HG02981 (cell line): ENCODE results near the gene CFAP107.

Source experiments
- ATAC-seq: cut with Tn5 transposase; IDR thresholded peaks from one replicate; pipeline ENCODE4 v1.9.1; 2021; ENCODE audit warnings: mild to moderate bottlenecking, moderate library complexity; ENCODE audit not compliant: unreplicated experiment

Gene CFAP107

GRCh38 chr1:12739613-12740012 lies 6.4 kb upstream of the CFAP107 start:
- no peak for ATAC-seq

DNA sequence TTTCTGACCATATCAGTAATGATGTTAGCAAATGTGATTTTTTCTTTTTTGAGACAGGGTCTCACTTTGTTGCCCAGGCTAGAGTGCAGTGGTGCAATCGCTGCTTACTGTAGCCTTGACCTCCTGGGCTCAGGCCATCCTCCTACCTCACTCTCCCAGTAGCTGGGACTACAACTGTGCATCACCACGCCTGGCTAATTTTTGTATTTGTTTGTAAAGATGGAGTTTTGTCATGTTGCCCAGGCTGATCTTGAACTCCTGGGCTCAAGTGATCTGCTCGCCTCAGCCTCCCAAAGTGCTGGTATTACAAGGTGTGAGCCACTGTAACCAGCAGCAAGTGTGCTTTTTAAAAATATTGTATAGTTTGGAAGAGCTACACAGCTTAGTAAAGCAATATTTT lies 4.1 kb upstream of the CFAP107 start:
- ATAC-seq: no peak

GRCh38 chr1:12745126-12745991 lies 641 bp upstream of the CFAP107 start:
- ATAC-seq: no peak

DNA sequence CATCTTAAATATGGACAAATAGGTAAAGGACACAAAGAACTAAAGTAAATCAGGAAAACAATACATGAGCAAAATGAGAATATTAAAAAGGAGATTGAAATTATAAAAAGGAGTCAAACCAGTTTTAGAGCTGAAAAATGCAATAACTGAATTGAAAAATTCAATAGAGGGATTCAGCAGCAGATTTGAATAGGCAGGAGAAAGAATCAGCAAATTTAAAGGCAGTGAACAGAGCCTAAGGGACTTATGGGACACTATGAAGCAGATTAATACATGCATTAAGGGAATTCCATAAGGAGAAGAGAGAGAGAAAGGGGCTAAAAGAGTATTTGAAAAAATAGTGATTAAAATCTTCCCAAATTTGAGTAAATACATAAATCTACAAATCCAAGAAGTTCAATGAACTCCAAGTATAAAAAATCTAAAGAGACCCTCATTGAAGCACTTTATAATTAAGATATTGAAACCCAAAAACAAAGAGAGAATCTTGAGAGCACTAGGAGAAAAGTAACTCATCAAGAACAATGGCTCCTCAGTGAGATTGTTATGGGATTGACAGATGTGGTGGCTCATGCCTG lies 2.9 kb downstream of the CFAP107 start:
- no peak for ATAC-seq

- ATAC-seq: no peak
Observed at GRCh38 chr1:12754738-12755137, 8.7 kb downstream of the CFAP107 start.

- ATAC-seq: no peak
Observed at GRCh38 chr1:12756273-12756672, 10.3 kb downstream of the CFAP107 start.

GRCh38 chr1:12756768-12757413 lies 10.9 kb downstream of the CFAP107 start:
- ATAC-seq: no peak

- no peak for ATAC-seq
Observed at GRCh38 chr1:12757836-12758235, 11.8 kb downstream of the CFAP107 start.

DNA sequence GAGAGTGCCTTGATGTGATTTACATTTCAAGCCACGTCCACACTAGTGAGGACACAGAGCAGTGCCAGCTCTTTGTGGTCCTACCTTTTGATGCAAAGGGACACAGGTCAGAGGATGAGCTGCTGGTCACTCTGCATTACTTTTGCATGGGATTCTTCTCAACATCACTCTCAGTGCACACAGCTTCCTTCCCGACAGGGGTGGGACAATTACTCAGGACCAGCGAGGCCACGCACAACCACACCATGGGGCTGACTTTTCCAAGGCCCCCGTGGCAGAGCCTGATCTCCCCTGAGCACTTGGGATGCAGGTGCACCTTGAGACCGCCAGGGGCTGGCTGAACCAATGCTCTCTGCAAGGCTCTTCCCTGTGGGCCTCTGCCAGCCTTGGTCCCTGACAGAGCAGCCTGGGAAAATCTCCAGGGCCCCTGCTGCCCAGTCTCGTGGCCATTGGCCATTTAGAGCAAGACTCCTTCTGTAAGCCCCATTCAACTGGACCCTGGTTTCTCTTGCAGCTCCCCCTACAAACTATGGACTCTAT lies 14.3 kb downstream of the CFAP107 start:
- no peak for ATAC-seq

- no peak for ATAC-seq
Observed at GRCh38 chr1:12761781-12762180, 15.8 kb downstream of the CFAP107 start.

- no peak for ATAC-seq
Observed at GRCh38 chr1:12762766-12763165, 16.8 kb downstream of the CFAP107 start.

DNA sequence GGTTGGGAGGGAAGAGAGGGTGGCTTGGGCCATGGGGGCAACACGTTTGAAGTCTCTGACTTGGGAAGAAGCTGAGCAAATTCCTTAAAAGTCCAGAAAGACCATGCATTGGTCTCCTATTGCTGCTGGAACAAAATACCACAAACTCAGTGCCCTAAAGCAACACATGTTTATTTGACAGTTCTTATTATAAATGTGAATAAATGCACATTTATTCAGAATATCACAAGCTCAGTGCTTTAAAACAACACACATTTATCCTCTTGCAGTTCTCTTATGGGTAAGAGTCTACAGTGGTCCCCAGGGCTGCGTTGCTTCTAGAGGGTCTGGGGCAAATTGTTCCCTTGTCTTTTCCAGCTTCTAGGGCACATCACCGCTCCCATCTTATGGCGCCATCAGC lies 17.5 kb downstream of the CFAP107 start:
- no peak for ATAC-seq

GRCh38 chr1:12764016-12764415 lies 18.0 kb downstream of the CFAP107 start:
- no peak for ATAC-seq

DNA sequence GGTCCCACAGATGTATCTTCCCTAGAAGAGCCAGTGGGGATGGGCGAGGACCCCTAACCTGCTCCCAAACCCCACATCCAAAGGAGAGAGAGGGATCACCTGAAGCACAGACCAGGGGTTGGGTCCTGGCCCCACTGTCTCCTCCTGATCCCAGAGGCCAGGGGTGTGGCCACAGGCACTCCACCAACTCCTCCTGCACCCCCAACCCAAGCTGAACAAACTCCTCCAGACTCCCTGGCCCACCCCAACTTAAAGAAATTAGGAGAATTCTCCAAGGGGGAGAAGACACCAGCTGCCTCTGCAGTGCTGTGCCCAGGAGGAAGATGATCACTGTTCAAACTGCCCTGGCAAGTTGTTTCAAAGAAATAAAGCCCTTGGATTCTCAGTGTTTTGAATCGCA lies 23.0 kb downstream of the CFAP107 start:
- ATAC-seq: no peak

GRCh38 chr1:12769976-12770505 lies 24.0 kb downstream of the CFAP107 start:
- no peak for ATAC-seq

DNA sequence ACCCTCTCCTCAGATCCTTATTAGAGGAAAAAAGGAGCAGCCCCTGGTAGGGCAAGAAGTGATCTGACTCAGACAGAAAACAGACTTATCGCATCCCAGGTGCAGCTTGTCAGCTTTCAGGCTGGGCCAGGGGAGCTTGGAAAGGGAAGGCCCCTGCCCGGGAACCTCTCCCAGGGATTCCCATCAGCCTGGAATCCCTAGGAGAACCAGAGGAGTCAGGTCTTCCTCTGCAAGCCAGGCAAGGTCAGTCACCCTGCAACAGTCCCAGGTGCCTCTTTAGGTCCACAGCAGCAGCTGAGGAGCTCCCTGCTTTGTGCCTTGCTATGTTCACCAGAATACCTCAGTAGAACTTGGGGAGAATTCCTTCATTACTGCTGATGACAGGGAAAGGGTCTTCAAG lies 24.6 kb downstream of the CFAP107 start:
- ATAC-seq: no peak

DNA sequence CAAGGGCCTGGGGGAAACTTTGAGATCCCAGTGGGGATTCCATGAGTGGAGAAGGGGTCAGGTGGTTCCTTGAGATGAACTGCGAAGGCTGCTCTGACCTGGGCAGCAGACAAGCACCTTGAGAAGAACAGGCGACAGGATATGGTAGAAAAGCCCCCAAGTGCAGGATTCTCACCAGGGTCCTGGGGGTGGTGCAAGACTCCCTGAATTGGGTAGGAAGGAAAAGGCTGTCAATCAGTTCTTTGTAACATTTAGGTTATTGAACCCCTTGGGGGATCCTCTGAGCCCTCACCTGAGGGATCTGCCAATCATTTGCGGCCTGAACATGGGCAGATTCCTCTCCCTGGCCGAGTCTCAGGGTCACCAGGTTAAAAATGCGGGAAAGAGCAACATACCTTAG lies 25.2 kb downstream of the CFAP107 start:
- no peak for ATAC-seq

DNA sequence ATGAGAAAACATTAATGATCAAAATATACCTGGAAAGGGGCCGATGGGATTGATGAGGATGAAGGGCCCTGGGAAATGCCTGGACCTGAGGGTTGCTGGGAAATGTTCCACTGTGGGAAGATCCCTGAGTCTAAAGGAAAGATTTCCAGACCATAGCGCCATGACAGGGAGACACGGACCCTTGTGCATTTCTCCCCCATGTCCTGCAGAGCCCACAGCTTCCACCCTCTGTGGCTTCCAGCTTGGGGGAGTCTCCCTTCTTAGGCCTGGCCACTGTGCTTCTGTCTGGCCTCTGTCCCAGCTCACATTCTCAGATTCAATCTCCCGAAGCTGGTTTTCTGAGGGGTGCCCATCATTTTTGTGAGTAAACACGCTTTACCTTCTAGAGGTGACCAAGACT lies 26.5 kb downstream of the CFAP107 start:
- no peak for ATAC-seq

- ATAC-seq: no peak
Observed at GRCh38 chr1:12773438-12773837, 27.4 kb downstream of the CFAP107 start, which contains the start of gene PRAMEF12. TSS of gene PRAMEF12 (plus strand) at chr1:12773738. CDS start at chr1:12774868, 1,130 bp downstream.

GRCh38 chr1:12774801-12775345 lies 28.9 kb downstream of the CFAP107 start:
- no peak for ATAC-seq

- no peak for ATAC-seq
Observed at GRCh38 chr1:12775443-12775842, 29.4 kb downstream of the CFAP107 start.
